ENCODE results near the gene CASS4. TPM values are rescaled to one million over a fixed set of nuclear protein-coding genes. Genes with fewer than 3 reads are reported as not detected.

The CASS4 gene
- total RNA-seq, 1 experiment from 2014 or later, result 0.17 TPM

- TF ChIP-seq YY1 (IDR thresholded peaks at IDR 0.05; ENCODE audit: extremely low read depth, insufficient replicate concordance, low read depth, low read length), result no peak
- no peak for TF ChIP-seq CTCF (IDR thresholded peaks at IDR 0.05 in 2 of 3, conservative IDR thresholded peaks at IDR 0.05 in 1 of 3; ENCODE audit: borderline replicate concordance in 1 of 3, insufficient read depth in 1 of 3, low read depth in 2 of 3, low read length in 2 of 3)
- no peak for TF ChIP-seq ATF3 (IDR thresholded peaks at IDR 0.05)
These were observed 94.0 kb downstream of the CASS4 start (continued) for GRCh38 chr20:56506103-56506502.

Other genes starting within 250 kb of the CASS4 start
- gene MC3R, start 163.5 kb upstream of the CASS4 start, total RNA-seq (2021; ENCODE audit: unreplicated experiment), result not detected
- gene FAM210B, start 53.3 kb upstream of the CASS4 start, total RNA-seq (2021; ENCODE audit: unreplicated experiment), result 12.0 TPM
- gene AURKA, start 20.0 kb upstream of the CASS4 start, total RNA-seq (2021; ENCODE audit: unreplicated experiment), result 80.1 TPM
- gene CSTF1, start 19.6 kb upstream of the CASS4 start, total RNA-seq (2021; ENCODE audit: unreplicated experiment), result 44.5 TPM
- gene RTF2, start 56.4 kb downstream of the CASS4 start, total RNA-seq (2021; ENCODE audit: unreplicated experiment), result 73.8 TPM
- 0.34 TPM for gene FAM209A, start 112.5 kb downstream of the CASS4 start, total RNA-seq (2021; ENCODE audit: unreplicated experiment)
- not detected for gene FAM209B, start 121.0 kb downstream of the CASS4 start, total RNA-seq (2021; ENCODE audit: unreplicated experiment)
- gene TFAP2C, start 217.0 kb downstream of the CASS4 start, total RNA-seq (2021; ENCODE audit: unreplicated experiment), result 6.9 TPM

All from HCT116 (cell line).